K562 (cell line): Measurements from ENCODE around the gene FUCA2. TPM values are rescaled to one million over a fixed set of nuclear protein-coding genes. Genes with fewer than 3 reads are reported as not detected.
A peak's percentile ranks its signal among the peaks of the same experiment; 100 is the strongest.

Source experiments
- ATAC-seq: fragments of 200-7000 bp; cut with Tn5 transposase; 3 replicates; pipeline ENCODE4 v1.9.1; 2020; ENCODE audit warnings: moderate library complexity
- BruUV-seq: library from RNA; stranded (reverse); fragments of 400-500 nt; replicated peaks from 2 replicates; lab custom pipeline; 2021; lab: Mats Ljungman, UMichigan
- CTCF ChIA-PET: fragments of 300-600 bp; formaldehyde crosslinking; extraction: SDS; loops from one replicate; lab custom pipeline; 2021; ENCODE audit warnings: low intra/inter-chr PET ratio; lab: Yijun Ruan, JAX
- POLR2A ChIA-PET: fragments of 300-600, 350-650 bp; sonication (Branson Sonifier 250); formaldehyde crosslinking; extraction: SDS; loops from one replicate; lab custom pipeline; 2021; ENCODE audit warnings: antibody characterized with exemption, inconsistent platforms; lab: Yijun Ruan, JAX
- DNase-seq, 4 experiments: peaks; one replicate each; pipeline versions ENCODE4 v3.0.0 to v3.0.0-alpha.2; 2011 to 2018; ENCODE audit warnings: low spot score in 3 of 4, mixed read lengths in 3 of 4; ENCODE audit errors: extremely low read depth in 1 of 4
- FAIRE-seq: peaks from 2 replicates; lab custom pipeline; 2011; peaks lifted over from hg19 to GRCh38; lab: Jason Lieb, UNC
- H2AFZ ChIP-seq: 2 replicates; pipeline ENCODE4 v1.6.0; 2011; ENCODE audit warnings: low read depth, low read length, control low read depth, inconsistent platforms
- H3K27ac ChIP-seq: fragments of 200-600 bp; 3 replicates; pipeline ENCODE4 v1.8.0; 2011; ENCODE audit warnings: low read depth, mild to moderate bottlenecking, control low read depth, inconsistent platforms, low read length, moderate library complexity, mixed read lengths; ENCODE audit errors: extremely low read depth
- H3K27me3 ChIP-seq, 2 experiments: fragments of 300-600 bp in 1 of 2; 2 replicates in 1 of 2; 3 replicates in 1 of 2; pipeline versions ENCODE4 v1.6.0 to v1.8.0; 2011; ENCODE audit warnings: inconsistent platforms in 2 of 2, low read length in 2 of 2, mild to moderate bottlenecking in 1 of 2, mixed read lengths in 1 of 2, moderate library complexity in 1 of 2; ENCODE audit not compliant: control insufficient read depth in 2 of 2, insufficient read depth in 2 of 2
- H3K36me3 ChIP-seq: fragments of 300-600 bp; 3 replicates; pipeline ENCODE4 v1.8.0; 2011; ENCODE audit warnings: mild to moderate bottlenecking, low read length, inconsistent platforms; ENCODE audit not compliant: control insufficient read depth, insufficient read depth
- H3K4me1 ChIP-seq, 2 experiments: fragments of 200-600 bp in 1 of 2; replicated peaks in 1 of 2; 2 replicates in 1 of 2; 3 replicates in 1 of 2; pipeline versions ENCODE4 v1.5.1 to v1.8.0; 2011; ENCODE audit warnings: inconsistent platforms in 2 of 2, low read length in 2 of 2, mild to moderate bottlenecking in 1 of 2, mixed read lengths in 1 of 2, moderate library complexity in 1 of 2; ENCODE audit not compliant: control insufficient read depth in 2 of 2, insufficient read depth in 2 of 2
- H3K4me2 ChIP-seq: 2 replicates; pipeline ENCODE4 v1.6.1; 2011; ENCODE audit warnings: low read length, control low read depth, inconsistent platforms, mixed read lengths; ENCODE audit not compliant: insufficient read depth
- H3K4me3 ChIP-seq: fragments of 200-600 bp; sonication (generic), shearing (Covaris generic); 2 replicates; pipeline ENCODE4 v1.5.1; 2016; ENCODE audit warnings: control low read depth, inconsistent platforms
- H3K79me2 ChIP-seq: fragments of 200-600 bp; 3 replicates; pipeline ENCODE4 v1.8.0; 2011; ENCODE audit warnings: low read length, inconsistent platforms; ENCODE audit not compliant: control insufficient read depth, insufficient read depth
- H3K9ac ChIP-seq, 2 experiments: 2 replicates each; pipeline versions ENCODE4 v1.6.0 to v1.6.1; 2011; ENCODE audit warnings: low read depth in 2 of 2, low read length in 2 of 2, control low read depth in 1 of 2, inconsistent platforms in 1 of 2, mild to moderate bottlenecking in 1 of 2, mixed read lengths in 1 of 2; ENCODE audit not compliant: insufficient read depth in 1 of 2
- H3K9me1 ChIP-seq: one replicate; pipeline ENCODE4 v1.6.0; 2011; ENCODE audit warnings: inconsistent platforms, mild to moderate bottlenecking, low read length, moderate library complexity; ENCODE audit not compliant: control insufficient read depth, insufficient read depth
- H3K9me3 ChIP-seq: replicated peaks from 2 replicates; pipeline ENCODE4 v1.5.1; 2011; ENCODE audit warnings: low read depth, low read length, inconsistent platforms; ENCODE audit not compliant: control insufficient read depth, insufficient read depth
- H4K20me1 ChIP-seq: replicated peaks from 2 replicates; pipeline ENCODE4 v1.6.1; 2011; ENCODE audit warnings: low read length, inconsistent platforms, mixed read lengths; ENCODE audit not compliant: control insufficient read depth, insufficient read depth
- RHOXF2B ChIP-seq: fragments of 250-450 bp; sonication (Bioruptor Pico); conservative IDR thresholded peaks from 2 replicates; pipeline ENCODE4 v1.5.1; 2021
- WGBS: fragments of 100-300 bp; shearing (Covaris generic); methylation state at CpG from one replicate; pipeline ENCODE4 v1.1.6; 2016; ENCODE audit warnings: low coverage, mixed read lengths; ENCODE audit not compliant: insufficient coverage; ENCODE audit errors: missing lambda C conversion rate; 5-methylcytosine and 5-hydroxymethylcytosine counted together
- in situ Hi-C: fragments of 300-500 bp; cut with MboI; formaldehyde crosslinking; loops from 4 replicates; pipeline ENCODE4 v1.15.0; 2018; ENCODE audit warnings: inconsistent platforms, mixed read lengths
- intact Hi-C: fragments of 100-400 bp; cut with micrococcal nuclease; formaldehyde crosslinking; loops from 2 replicates; pipeline ENCODE4 v1.14.2; 2022
- polyA plus RNA-seq, 8 experiments: library from polyadenylated mRNA; depleted of rRNA in 4 of 8; stranded (reverse) in 5 of 8; unstranded in 3 of 8; fragments of >200 nt; fragmentation: Nextera tagmentation in 2 of 8; fragmentation: Illumina TruSeq in 1 of 8; extraction: Ambion mirVana in 2 of 8; extraction: Trizol in 1 of 8; gene quantifications; 2 replicates each; pipeline versions ENCODE4 v1.2.1 to v1.2.3, GENCODE V29; 2011 to 2014; ENCODE audit warnings: inconsistent platforms in 1 of 8, missing spikeins in 1 of 8
- total RNA-seq, 7 experiments: library from RNA; depleted of rRNA in 6 of 7; stranded (reverse); fragments of >200 nt in 6 of 7; fragmentation: Illumina TruSeq in 2 of 7; extraction: Trizol in 2 of 7; gene quantifications; 2 replicates each; pipeline versions ENCODE4 v1.2.1 to v1.2.3, GENCODE V29; 2011 to 2021; ENCODE audit warnings: low replicate concordance in 1 of 7
- TF ChIP-seq, protein P1 (sequence below), 3 experiments: IDR thresholded peaks in 2 of 3; conservative IDR thresholded peaks in 1 of 3; 2 replicates each; pipeline ENCODE4 v1.5.1; 2011 to 2012; ENCODE audit warnings: low read length in 3 of 3, mild to moderate bottlenecking in 3 of 3, control low read depth in 2 of 3, improper control_type of control experiment in 1 of 3, inconsistent platforms in 1 of 3, low read depth in 1 of 3, mixed read lengths in 1 of 3, moderate library complexity in 1 of 3; ENCODE audit not compliant: insufficient read depth in 2 of 3
- TF ChIP-seq, protein P2 (sequence below): fragments of 200-800 bp; sonication (Bioruptor generic); IDR thresholded peaks from 2 replicates; pipeline ENCODE4 v1.6.1; 2017; ENCODE audit warnings: missing genetic modification characterization, missing compliant biosample characterization

The FUCA2 gene
- total and polyA plus RNA-seq, 9 of the 15 experiments (the other 6 are each of a cell fraction or from before 2014, with no cell fraction given): 20.6 to 112 (median 79.3) TPM

DNA sequence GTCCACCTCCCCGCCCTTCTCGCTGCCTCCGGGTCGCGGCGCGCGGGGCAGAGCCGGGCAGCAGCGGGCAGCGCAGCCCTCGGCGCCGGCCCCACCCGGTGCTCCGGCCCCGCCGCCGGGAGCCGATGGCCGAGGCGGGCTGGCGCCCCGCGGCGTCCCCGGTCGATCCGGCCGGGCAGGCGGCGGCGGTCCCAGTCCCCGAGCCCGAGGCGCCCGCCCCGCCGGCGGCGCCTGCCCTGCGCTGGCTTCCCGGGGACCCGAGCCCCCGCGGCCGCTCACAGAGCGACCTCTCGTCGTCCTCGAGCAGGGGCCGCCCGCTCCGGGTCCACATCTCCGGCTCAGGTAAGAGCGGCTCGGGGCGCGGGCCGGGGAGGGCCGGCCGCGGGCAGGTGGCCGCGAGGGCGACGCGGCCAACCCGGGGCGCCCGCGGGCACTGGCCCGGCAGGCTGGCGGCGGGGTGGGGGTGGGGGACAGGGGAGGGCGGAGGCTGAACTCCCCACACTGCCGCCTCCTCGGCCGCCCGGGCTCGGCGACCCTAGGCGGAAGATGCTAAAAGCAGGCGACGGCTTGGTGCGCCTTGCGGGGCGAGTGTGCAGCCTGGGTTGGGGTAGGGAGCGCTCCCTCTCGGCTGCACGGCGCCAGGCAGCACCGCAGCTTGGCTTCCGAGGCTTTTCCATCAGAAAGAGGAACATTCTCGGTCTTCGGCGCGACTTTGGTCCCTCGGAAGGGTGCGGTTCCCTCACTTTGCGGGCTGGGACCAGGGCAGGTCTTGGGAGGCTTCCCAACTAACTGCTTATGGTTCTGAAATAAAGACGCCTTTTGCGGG, 25.6 kb upstream of the FUCA2 start:
- no peak overlapping the region for H3K27ac ChIP-seq
- ChIA-PET CTCF (no interaction called here), POLR2A (no interaction called here)
- H3K9ac ChIP-seq: no peak overlapping the region
- H3K9me1 ChIP-seq: no peaks in the 10 kb centered on the region
- no peak overlapping the region for H3K4me3 ChIP-seq
- no peaks in the 10 kb centered on the region for H3K9me3 ChIP-seq
- ATAC-seq: peak; percentile 56
- no peak overlapping the region for H2AFZ ChIP-seq
- TF ChIP-seq, protein P1, sequence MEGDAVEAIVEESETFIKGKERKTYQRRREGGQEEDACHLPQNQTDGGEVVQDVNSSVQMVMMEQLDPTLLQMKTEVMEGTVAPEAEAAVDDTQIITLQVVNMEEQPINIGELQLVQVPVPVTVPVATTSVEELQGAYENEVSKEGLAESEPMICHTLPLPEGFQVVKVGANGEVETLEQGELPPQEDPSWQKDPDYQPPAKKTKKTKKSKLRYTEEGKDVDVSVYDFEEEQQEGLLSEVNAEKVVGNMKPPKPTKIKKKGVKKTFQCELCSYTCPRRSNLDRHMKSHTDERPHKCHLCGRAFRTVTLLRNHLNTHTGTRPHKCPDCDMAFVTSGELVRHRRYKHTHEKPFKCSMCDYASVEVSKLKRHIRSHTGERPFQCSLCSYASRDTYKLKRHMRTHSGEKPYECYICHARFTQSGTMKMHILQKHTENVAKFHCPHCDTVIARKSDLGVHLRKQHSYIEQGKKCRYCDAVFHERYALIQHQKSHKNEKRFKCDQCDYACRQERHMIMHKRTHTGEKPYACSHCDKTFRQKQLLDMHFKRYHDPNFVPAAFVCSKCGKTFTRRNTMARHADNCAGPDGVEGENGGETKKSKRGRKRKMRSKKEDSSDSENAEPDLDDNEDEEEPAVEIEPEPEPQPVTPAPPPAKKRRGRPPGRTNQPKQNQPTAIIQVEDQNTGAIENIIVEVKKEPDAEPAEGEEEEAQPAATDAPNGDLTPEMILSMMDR (IDR thresholded peaks at IDR 0.05 in 2 of 3, conservative IDR thresholded peaks at IDR 0.05 in 1 of 3; ENCODE audit: insufficient read depth in 2 of 3, low read depth in 1 of 3, low read length in 3 of 3): peak in 2 of 3 experiments; percentile 15 to 30; a peak in 2 of 6 replicates
- TF ChIP-seq RHOXF2B (CRISPR knock-in tag): no peak
- TF ChIP-seq, protein P2, sequence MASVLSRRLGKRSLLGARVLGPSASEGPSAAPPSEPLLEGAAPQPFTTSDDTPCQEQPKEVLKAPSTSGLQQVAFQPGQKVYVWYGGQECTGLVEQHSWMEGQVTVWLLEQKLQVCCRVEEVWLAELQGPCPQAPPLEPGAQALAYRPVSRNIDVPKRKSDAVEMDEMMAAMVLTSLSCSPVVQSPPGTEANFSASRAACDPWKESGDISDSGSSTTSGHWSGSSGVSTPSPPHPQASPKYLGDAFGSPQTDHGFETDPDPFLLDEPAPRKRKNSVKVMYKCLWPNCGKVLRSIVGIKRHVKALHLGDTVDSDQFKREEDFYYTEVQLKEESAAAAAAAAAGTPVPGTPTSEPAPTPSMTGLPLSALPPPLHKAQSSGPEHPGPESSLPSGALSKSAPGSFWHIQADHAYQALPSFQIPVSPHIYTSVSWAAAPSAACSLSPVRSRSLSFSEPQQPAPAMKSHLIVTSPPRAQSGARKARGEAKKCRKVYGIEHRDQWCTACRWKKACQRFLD (CRISPR knock-in tag): no peak
- H3K4me2 ChIP-seq: peak overlapping the region; percentile 21; the same call in 1 of the 2 replicates
- peaks cover 0 to 7% of the 10 kb centered on the region in 2 experiments; a peak in 2 of 5 replicates for H3K4me1 ChIP-seq
- WGBS: 30% methylated on average over 24 of the region's 103 CpGs
- no peaks in the 10 kb centered on the region for H4K20me1 ChIP-seq
- no peaks in the 10 kb centered on the region for H3K36me3 ChIP-seq
- DNase-seq: no peak
- peak; percentile 6 for FAIRE-seq
- H3K79me2 ChIP-seq: no peaks in the 10 kb centered on the region
- in situ Hi-C loops: no loop called here
- H3K27me3 ChIP-seq: peaks cover 30 to 43% of the 10 kb centered on the region in 2 experiments
- intact Hi-C loops: no loop called here
- BruUV-seq: no TSS peak
